OCI-LY7 (cell line): Measurements from ENCODE around the gene PRAC2. TPM values are rescaled to one million over a fixed set of nuclear protein-coding genes. Genes with fewer than 3 reads are reported as not detected.

Experiments used
- BruUV-seq: library from RNA; stranded (reverse); fragments of 400-500 nt; replicated peaks from 2 replicates; lab custom pipeline; 2021; lab: Mats Ljungman, UMichigan
- CTCF ChIA-PET: fragments of 300-600 bp; sonication (Branson Sonifier 250); formaldehyde crosslinking; loops from one replicate; lab custom pipeline; 2022; ENCODE audit warnings: antibody characterized with exemption; ENCODE audit not compliant: unreplicated experiment; lab: Charles Lee
- POLR2A ChIA-PET: fragments of 300-600 bp; sonication (Branson Sonifier 250); formaldehyde crosslinking; loops from one replicate; lab custom pipeline; 2022; ENCODE audit warnings: antibody characterized with exemption; lab: Charles Lee
- DNase-seq: peaks from one replicate; pipeline ENCODE4 v3.0.0-alpha.2; 2015; ENCODE audit warnings: low spot score
- H2AFZ ChIP-seq: fragments of 200-600 bp; sonication (generic), shearing (Covaris generic); 2 replicates; pipeline ENCODE4 v1.6.1; 2014; ENCODE audit warnings: mild to moderate bottlenecking, antibody characterized with exemption, low read length, moderate library complexity
- H3K27ac ChIP-seq: fragments of 200-600 bp; sonication (generic); 2 replicates; pipeline ENCODE4 v1.5.1; 2014; ENCODE audit warnings: mixed run types, low read depth, mild to moderate bottlenecking, moderate library complexity, low read length, inconsistent platforms; ENCODE audit not compliant: poor library complexity, severe bottlenecking
- H3K36me3 ChIP-seq: fragments of 200-600 bp; sonication (generic); 2 replicates; pipeline ENCODE4 v1.6.1; 2014; ENCODE audit warnings: mild to moderate bottlenecking, antibody characterized with exemption, low read length, moderate library complexity, mixed read lengths; ENCODE audit not compliant: insufficient read depth
- H3K4me1 ChIP-seq: fragments of 200-600 bp; sonication (generic); 2 replicates; pipeline ENCODE4 v1.5.1; 2014; ENCODE audit warnings: mild to moderate bottlenecking, low read length; ENCODE audit not compliant: insufficient read depth, poor library complexity, severe bottlenecking
- H3K4me2 ChIP-seq: fragments of 200-600 bp; sonication (generic); 2 replicates; pipeline ENCODE4 v1.6.1; 2014; ENCODE audit warnings: mild to moderate bottlenecking, low read length
- H3K4me3 ChIP-seq: fragments of 200-600 bp; sonication (generic); 2 replicates; pipeline ENCODE4 v1.5.1; 2014; ENCODE audit warnings: mild to moderate bottlenecking, low read depth, low read length; ENCODE audit not compliant: poor library complexity, severe bottlenecking
- H3K79me2 ChIP-seq: fragments of 200-600 bp; sonication (generic); 2 replicates; pipeline ENCODE4 v1.6.1; 2016; ENCODE audit warnings: low read depth, mild to moderate bottlenecking, low read length, moderate library complexity, mixed read lengths; ENCODE audit not compliant: insufficient read depth
- H3K9me2 ChIP-seq: fragments of 200-600 bp; sonication (generic); 2 replicates; pipeline ENCODE4 v1.6.1; 2016; ENCODE audit warnings: mild to moderate bottlenecking, low read length, mixed read lengths; ENCODE audit not compliant: insufficient read depth
- H3K9me3 ChIP-seq: fragments of 200-600 bp; sonication (generic); 2 replicates; pipeline ENCODE4 v1.6.1; 2014; ENCODE audit warnings: mild to moderate bottlenecking, mixed run types, low read length, mixed read lengths
- H4K20me1 ChIP-seq: fragments of 200-600 bp; sonication (generic); 2 replicates; pipeline ENCODE4 v1.6.1; 2014; ENCODE audit warnings: mild to moderate bottlenecking, antibody characterized with exemption, low read length, moderate library complexity, mixed read lengths; ENCODE audit not compliant: insufficient read depth
- CTCF ChIP-seq: fragments of 200-600 bp; sonication (generic); conservative IDR thresholded peaks from 2 replicates; pipeline ENCODE4 v1.5.1; 2014; ENCODE audit warnings: mild to moderate bottlenecking, antibody characterized with exemption, low read length, moderate library complexity, mixed read lengths
- EZH2phosphoT487 ChIP-seq: fragments of 200-600 bp; sonication (generic); IDR thresholded peaks from 2 replicates; pipeline ENCODE4 v1.6.1; 2018; ENCODE audit warnings: low read depth, borderline replicate concordance, mild to moderate bottlenecking, mixed run types, antibody characterized with exemption, low read length, moderate library complexity, mixed read lengths
- intact Hi-C: fragments of 100-400 bp; cut with micrococcal nuclease; formaldehyde crosslinking; loops from one replicate; pipeline ENCODE4 v1.10.0; 2022; ENCODE audit not compliant: unreplicated experiment
- total RNA-seq, 2 experiments: library from RNA; depleted of rRNA in 1 of 2; stranded (reverse); fragments of >200 nt in 1 of 2; shearing (Covaris generic) in 1 of 2; gene quantifications; 2 replicates each; pipeline ENCODE4 v1.2.3, GENCODE V29; 2014 to 2022

Gene PRAC2
- total RNA-seq, 2 experiments from 2014 or later, result not detected

GRCh38 chr17:48678141-48678971 lies 44.6 kb upstream of the PRAC2 start:
- no peaks in the 10 kb centered on the region for H3K79me2 ChIP-seq
- POLR2A ChIA-PET, result interaction anchor here (0.8 kb wide), 1 partner anchor 285 kb away, joined by 3 read pairs; no protein-coding TSS in a partner anchor
- H3K9me3 ChIP-seq, result no peaks in the 10 kb centered on the region
- H3K36me3 ChIP-seq, result no peaks in the 10 kb centered on the region
- H3K4me3 ChIP-seq, result no peak overlapping the region
- no TSS peak for BruUV-seq
- no peak overlapping the region for H3K4me2 ChIP-seq
- H3K4me1 ChIP-seq, result no peaks in the 10 kb centered on the region
- intact Hi-C loops, result loop anchor here (2.0 to 5.0 kb wide), 3 partner anchors 129 to 354 kb away; no protein-coding TSS in a partner anchor
- no peak overlapping the region for H3K27ac ChIP-seq
- CTCF ChIA-PET, result interaction anchor here (0.6 to 0.9 kb wide), 3 partner anchors 14 to 1826 kb away, joined by 3 to 5 read pairs (median 3); no protein-coding TSS in a partner anchor
- no peaks in the 10 kb centered on the region for H4K20me1 ChIP-seq
- no peak overlapping the region for H2AFZ ChIP-seq
- no peak for TF ChIP-seq EZH2phosphoT487
- peak; percentile 91 for TF ChIP-seq CTCF
- no peaks in the 10 kb centered on the region for H3K9me2 ChIP-seq
- peak; percentile 54 for DNase-seq

- intact Hi-C loops, result loop anchor here (2.0 to 5.0 kb wide), 3 partner anchors 128 to 353 kb away; no protein-coding TSS in a partner anchor
- CTCF ChIA-PET, result interaction anchor here (0.6 kb wide), 1 partner anchor 15 kb away, joined by 3 read pairs; no protein-coding TSS in a partner anchor
- POLR2A ChIA-PET, result interaction anchor here (0.8 kb wide), 1 partner anchor 283 kb away, joined by 3 read pairs; no protein-coding TSS in a partner anchor
- TF ChIP-seq EZH2phosphoT487 (no peak), CTCF (no peak)
- Histone ChIP-seq H3K9me2 (no peaks in the 10 kb centered on the region), H4K20me1 (no peaks in the 10 kb centered on the region), H2AFZ (no peak overlapping the region), H3K4me2 (no peak overlapping the region), H3K4me1 (no peaks in the 10 kb centered on the region), H3K36me3 (no peaks in the 10 kb centered on the region), H3K4me3 (no peak overlapping the region), H3K27ac (no peak overlapping the region), H3K79me2 (no peaks in the 10 kb centered on the region), H3K9me3 (no peaks in the 10 kb centered on the region)
- BruUV-seq, result no TSS peak
- DNase-seq, result no peak
Measured at GRCh38 chr17:48679385-48680096, 43.4 kb upstream of the PRAC2 start.
